Ectodermal cell (in vitro differentiated cells): ENCODE results near the gene RALGAPA2. TPM values are rescaled to one million over a fixed set of nuclear protein-coding genes. Genes with fewer than 3 reads are reported as not detected.

Experiments
- H3K27ac ChIP-seq: 2 replicates; pipeline ENCODE4 v1.7.0; 2013; ENCODE audit warnings: mild to moderate bottlenecking, low read depth, low read length; ENCODE audit not compliant: insufficient read depth, poor library complexity, severe bottlenecking
- H3K27me3 ChIP-seq: 2 replicates; pipeline ENCODE4 v1.7.0; 2013; ENCODE audit warnings: mild to moderate bottlenecking, low read length; ENCODE audit not compliant: insufficient read depth, control insufficient read depth, poor library complexity, severe bottlenecking
- H3K36me3 ChIP-seq: one replicate; pipeline ENCODE4 v1.7.0; 2013; ENCODE audit warnings: low read length; ENCODE audit not compliant: control insufficient read depth, insufficient read depth
- H3K4me1 ChIP-seq: one replicate; pipeline ENCODE4 v1.7.0; 2013; ENCODE audit warnings: low read length; ENCODE audit not compliant: control insufficient read depth, insufficient read depth
- H3K4me3 ChIP-seq: 2 replicates; pipeline ENCODE4 v1.7.0; 2013; ENCODE audit warnings: low read depth, low read length, control low read depth; ENCODE audit not compliant: insufficient read depth
- H3K9me3 ChIP-seq: 2 replicates; pipeline ENCODE4 v1.7.0; 2013; ENCODE audit warnings: mild to moderate bottlenecking, low read length, moderate library complexity; ENCODE audit not compliant: control insufficient read depth
- WGBS, 2 experiments: methylation state at CpG; one replicate each; pipeline ENCODE4 v1.1.7; 2013; ENCODE audit warnings: missing lambda C conversion rate in 2 of 2; 5-methylcytosine and 5-hydroxymethylcytosine counted together
- polyA plus RNA-seq, 4 experiments: library from polyadenylated mRNA; stranded (reverse); fragments of 50-300 nt; gene quantifications; one replicate each; pipeline ENCODE4 v1.2.3, GENCODE V29; 2013

The RALGAPA2 gene
- 21.8 TPM for polyA plus RNA-seq (2013, experiment 1 of 4)
- 25.2 TPM for polyA plus RNA-seq (2013, experiment 2 of 4)
- polyA plus RNA-seq (2013, experiment 3 of 4), result 12.4 TPM
- polyA plus RNA-seq (2013, experiment 4 of 4), result 17.8 TPM

- no peaks in the 10 kb centered on the region for H3K9me3 ChIP-seq
- no peaks in the 10 kb centered on the region for H3K36me3 ChIP-seq
- 0 to 1% methylated on average over 87 of the region's 87 CpGs for WGBS, 2 experiments
- peak within 1 kb of the TSS; percentile 90 for H3K4me3 ChIP-seq
- H3K27ac ChIP-seq, result peak within 1 kb of the TSS; percentile 82
- no peaks in the 10 kb centered on the region for H3K27me3 ChIP-seq
- peaks cover 4% of the 10 kb centered on the region for H3K4me1 ChIP-seq
Measured at GRCh38 chr20:20712474-20713243, at the start of gene RALGAPA2. RALGAPA2 (minus strand) TSS chr20:20712644; CDS start chr20:20712480, 164 bp downstream.

- Histone ChIP-seq H3K4me3 (no peak overlapping the region), H3K9me3 (no peaks in the 10 kb centered on the region), H3K36me3 (no peaks in the 10 kb centered on the region), H3K4me1 (no peaks in the 10 kb centered on the region), H3K27ac (no peak overlapping the region), H3K27me3 (no peaks in the 10 kb centered on the region)
- 90% methylated on average over 1 of the region's 1 CpG for WGBS, 2 experiments
Measured at GRCh38 chr20:20761301-20761700, 48.9 kb upstream of the RALGAPA2 start.

DNA sequence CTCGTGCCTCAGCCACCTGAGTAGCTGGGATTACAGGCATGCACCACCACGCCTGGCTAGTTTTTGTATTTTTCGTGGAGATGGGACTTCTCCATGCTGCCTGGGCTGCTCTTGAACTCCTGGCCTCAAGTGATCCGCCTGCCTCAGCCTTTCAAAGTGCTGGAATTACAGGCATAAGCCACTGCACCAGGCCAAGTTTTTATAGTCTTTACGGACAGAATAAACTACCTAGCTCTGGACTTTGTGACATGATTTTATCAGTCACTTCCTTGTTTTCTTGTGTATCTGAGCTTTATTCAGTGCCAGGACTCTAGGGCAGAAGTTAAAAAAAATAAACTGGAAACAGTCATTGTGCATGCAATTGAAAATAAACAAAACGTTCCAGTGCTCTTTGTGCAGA lies 46.7 kb upstream of the RALGAPA2 start:
- H3K27ac ChIP-seq, result no peak overlapping the region
- H3K4me1 ChIP-seq, result no peaks in the 10 kb centered on the region
- H3K36me3 ChIP-seq, result no peaks in the 10 kb centered on the region
- no peaks in the 10 kb centered on the region for H3K9me3 ChIP-seq
- H3K4me3 ChIP-seq, result no peak overlapping the region
- no peaks in the 10 kb centered on the region for H3K27me3 ChIP-seq
- whole genome bisulfite sequencing, 2 experiments, result 91 to 93% methylated on average over 6 of the region's 6 CpGs

GRCh38 chr20:20755674-20756319 lies 43.4 kb upstream of the RALGAPA2 start:
- Histone ChIP-seq H3K27ac (no peak overlapping the region), H3K9me3 (no peaks in the 10 kb centered on the region), H3K4me3 (no peak overlapping the region), H3K36me3 (no peaks in the 10 kb centered on the region), H3K27me3 (no peaks in the 10 kb centered on the region), H3K4me1 (no peaks in the 10 kb centered on the region)
- 93% methylated on average over 6 of the region's 6 CpGs for WGBS, 2 experiments

DNA sequence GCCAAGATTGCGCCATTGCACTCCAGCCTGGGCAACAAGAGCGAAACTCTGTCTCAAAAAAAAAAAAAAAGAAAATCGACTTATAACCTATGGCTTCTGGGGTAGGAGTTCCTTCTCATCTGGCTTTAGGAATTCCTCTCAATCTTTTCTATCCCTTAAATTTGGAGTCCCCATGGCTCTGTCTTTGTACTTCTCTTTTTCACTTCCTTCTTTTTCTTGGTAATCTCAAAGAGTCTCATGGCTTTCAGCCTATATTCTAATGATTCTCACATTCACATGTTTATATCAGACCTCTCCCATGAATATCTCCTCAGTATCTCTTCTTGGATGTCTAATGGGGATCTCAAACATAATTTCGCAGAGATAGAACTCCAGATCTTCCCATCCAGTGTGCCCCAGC lies 42.8 kb upstream of the RALGAPA2 start:
- Histone ChIP-seq H3K36me3 (no peaks in the 10 kb centered on the region), H3K4me3 (no peak overlapping the region), H3K27ac (no peak overlapping the region), H3K4me1 (no peaks in the 10 kb centered on the region), H3K9me3 (no peaks in the 10 kb centered on the region), H3K27me3 (no peaks in the 10 kb centered on the region)
- 90 to 96% methylated on average over 4 of the region's 4 CpGs for WGBS, 2 experiments

- Histone ChIP-seq H3K4me3 (no peak overlapping the region), H3K9me3 (no peaks in the 10 kb centered on the region), H3K27ac (no peak overlapping the region), H3K27me3 (no peaks in the 10 kb centered on the region), H3K4me1 (no peaks in the 10 kb centered on the region), H3K36me3 (no peaks in the 10 kb centered on the region)
- 84 to 92% methylated on average over 3 of the region's 3 CpGs for WGBS, 2 experiments
Measured at GRCh38 chr20:20754714-20755113, 42.3 kb upstream of the RALGAPA2 start.

GRCh38 chr20:20752712-20753111 lies 40.3 kb upstream of the RALGAPA2 start:
- Histone ChIP-seq H3K4me1 (no peaks in the 10 kb centered on the region), H3K27me3 (no peaks in the 10 kb centered on the region), H3K36me3 (no peaks in the 10 kb centered on the region), H3K27ac (no peak overlapping the region), H3K9me3 (no peaks in the 10 kb centered on the region), H3K4me3 (no peak overlapping the region)
- WGBS, 2 experiments, result 92% methylated on average over 5 of the region's 5 CpGs

- Histone ChIP-seq H3K27ac (no peak overlapping the region), H3K4me3 (no peak overlapping the region), H3K9me3 (no peaks in the 10 kb centered on the region), H3K4me1 (peaks cover 20% of the 10 kb centered on the region), H3K27me3 (no peaks in the 10 kb centered on the region), H3K36me3 (no peaks in the 10 kb centered on the region)
- 92 to 98% methylated on average over 1 of the region's 1 CpG for WGBS, 2 experiments
Measured at GRCh38 chr20:20747298-20747697, 34.9 kb upstream of the RALGAPA2 start.

DNA sequence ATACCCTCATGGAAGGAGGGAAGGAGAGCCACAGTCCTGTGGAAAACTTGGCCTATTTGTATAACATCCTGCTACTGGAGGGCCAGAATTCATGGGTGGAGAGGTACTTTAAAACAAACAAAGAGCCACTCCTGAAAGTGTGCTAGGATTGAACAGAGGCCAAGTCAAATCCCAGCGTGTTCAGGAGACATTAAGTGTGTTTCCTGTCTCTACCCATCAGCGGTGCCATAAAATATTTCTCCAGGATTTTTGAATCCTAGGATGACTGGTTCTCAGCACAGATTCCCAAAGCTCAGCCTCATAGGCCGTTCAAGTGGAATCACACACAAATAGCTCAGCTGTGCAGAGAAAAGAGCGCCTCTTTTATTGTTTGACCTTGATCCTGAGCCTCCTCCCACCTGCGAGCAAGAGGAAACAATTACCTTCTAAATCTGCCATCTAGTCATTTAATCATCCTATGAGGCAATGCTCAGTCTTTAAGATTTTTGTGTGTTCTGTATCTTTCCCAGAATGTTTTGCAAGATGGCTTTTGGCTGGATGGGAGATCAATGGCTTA lies 31.8 kb upstream of the RALGAPA2 start:
- Histone ChIP-seq H3K9me3 (no peaks in the 10 kb centered on the region), H3K4me1 (peaks cover 20% of the 10 kb centered on the region), H3K27ac (peak overlapping the region; percentile 66), H3K27me3 (no peaks in the 10 kb centered on the region), H3K4me3 (peak overlapping the region; percentile 3), H3K36me3 (no peaks in the 10 kb centered on the region)
- WGBS, 2 experiments, result 94 to 97% methylated on average over 5 of the region's 5 CpGs

GRCh38 chr20:20743511-20744169 lies 31.2 kb upstream of the RALGAPA2 start:
- Histone ChIP-seq H3K36me3 (no peaks in the 10 kb centered on the region), H3K9me3 (no peaks in the 10 kb centered on the region), H3K27ac (peak overlapping the region; percentile 66), H3K27me3 (no peaks in the 10 kb centered on the region), H3K4me3 (peak overlapping the region; percentile 3), H3K4me1 (peaks cover 20% of the 10 kb centered on the region)
- WGBS, 2 experiments, result 23 to 25% methylated on average over 15 of the region's 15 CpGs
